Measurements from ENCODE around the gene EXOSC5. TPM values are rescaled to one million over a fixed set of nuclear protein-coding genes. Genes with fewer than 3 reads are reported as not detected.

EXOSC5 gene
- total and polyA plus RNA-seq, 9 of the 15 experiments (the other 6 are each of a cell fraction or from before 2014, with no cell fraction given), result 10.9 to 75.5 (median 37.8) TPM

DNA sequence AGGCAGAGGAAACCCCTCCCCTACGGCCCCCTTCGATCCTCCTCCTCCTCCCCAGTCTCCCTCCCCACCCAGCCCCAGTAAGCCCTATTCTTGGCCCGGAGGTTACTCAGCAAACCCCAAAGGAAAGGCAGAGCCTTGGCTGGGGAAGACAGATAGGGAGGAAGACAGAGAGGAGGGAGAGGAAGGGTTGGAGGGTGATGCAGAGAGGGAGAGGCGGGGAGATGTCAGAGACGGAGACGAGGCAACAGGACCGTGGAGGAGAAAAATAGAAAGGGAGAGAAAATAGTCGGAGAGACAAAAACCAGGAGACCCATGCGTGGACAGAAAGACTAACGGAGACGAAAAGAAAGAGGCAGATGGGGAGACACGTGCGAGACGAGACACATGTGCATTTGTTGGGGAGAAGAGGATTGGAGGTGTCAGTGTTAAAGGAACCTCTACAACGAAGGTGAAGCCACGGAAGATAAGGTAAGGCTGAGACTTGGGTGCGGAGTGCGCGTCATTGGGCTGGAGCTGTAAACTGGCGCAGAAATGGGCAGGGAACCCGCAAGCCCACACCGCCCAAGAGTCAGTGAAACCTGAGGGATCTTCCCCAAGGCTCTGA, 46.3 kb downstream of the EXOSC5 start (continued):
- TF ChIP-seq, protein P1, sequence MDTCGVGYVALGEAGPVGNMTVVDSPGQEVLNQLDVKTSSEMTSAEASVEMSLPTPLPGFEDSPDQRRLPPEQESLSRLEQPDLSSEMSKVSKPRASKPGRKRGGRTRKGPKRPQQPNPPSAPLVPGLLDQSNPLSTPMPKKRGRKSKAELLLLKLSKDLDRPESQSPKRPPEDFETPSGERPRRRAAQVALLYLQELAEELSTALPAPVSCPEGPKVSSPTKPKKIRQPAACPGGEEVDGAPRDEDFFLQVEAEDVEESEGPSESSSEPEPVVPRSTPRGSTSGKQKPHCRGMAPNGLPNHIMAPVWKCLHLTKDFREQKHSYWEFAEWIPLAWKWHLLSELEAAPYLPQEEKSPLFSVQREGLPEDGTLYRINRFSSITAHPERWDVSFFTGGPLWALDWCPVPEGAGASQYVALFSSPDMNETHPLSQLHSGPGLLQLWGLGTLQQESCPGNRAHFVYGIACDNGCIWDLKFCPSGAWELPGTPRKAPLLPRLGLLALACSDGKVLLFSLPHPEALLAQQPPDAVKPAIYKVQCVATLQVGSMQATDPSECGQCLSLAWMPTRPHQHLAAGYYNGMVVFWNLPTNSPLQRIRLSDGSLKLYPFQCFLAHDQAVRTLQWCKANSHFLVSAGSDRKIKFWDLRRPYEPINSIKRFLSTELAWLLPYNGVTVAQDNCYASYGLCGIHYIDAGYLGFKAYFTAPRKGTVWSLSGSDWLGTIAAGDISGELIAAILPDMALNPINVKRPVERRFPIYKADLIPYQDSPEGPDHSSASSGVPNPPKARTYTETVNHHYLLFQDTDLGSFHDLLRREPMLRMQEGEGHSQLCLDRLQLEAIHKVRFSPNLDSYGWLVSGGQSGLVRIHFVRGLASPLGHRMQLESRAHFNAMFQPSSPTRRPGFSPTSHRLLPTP (IDR thresholded peaks at IDR 0.05; ENCODE audit: borderline replicate concordance, extremely low read depth, insufficient read length), result no peak
- TF ChIP-seq, protein P2, sequence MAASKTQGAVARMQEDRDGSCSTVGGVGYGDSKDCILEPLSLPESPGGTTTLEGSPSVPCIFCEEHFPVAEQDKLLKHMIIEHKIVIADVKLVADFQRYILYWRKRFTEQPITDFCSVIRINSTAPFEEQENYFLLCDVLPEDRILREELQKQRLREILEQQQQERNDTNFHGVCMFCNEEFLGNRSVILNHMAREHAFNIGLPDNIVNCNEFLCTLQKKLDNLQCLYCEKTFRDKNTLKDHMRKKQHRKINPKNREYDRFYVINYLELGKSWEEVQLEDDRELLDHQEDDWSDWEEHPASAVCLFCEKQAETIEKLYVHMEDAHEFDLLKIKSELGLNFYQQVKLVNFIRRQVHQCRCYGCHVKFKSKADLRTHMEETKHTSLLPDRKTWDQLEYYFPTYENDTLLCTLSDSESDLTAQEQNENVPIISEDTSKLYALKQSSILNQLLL (CRISPR knock-in tag; IDR thresholded peaks at IDR 0.05; ENCODE audit: borderline replicate concordance), result no peak
- TF ChIP-seq CBX3 (IDR thresholded peaks at IDR 0.05; ENCODE audit: borderline replicate concordance in 1 of 2, low read length in 2 of 2) (peak in 1 of 2 experiments; percentile 13; a peak in 1 of 3 replicates), MAFF (IDR thresholded peaks at IDR 0.05; ENCODE audit: low read length) (no peak), SP1 (CRISPR knock-in tag; IDR thresholded peaks at IDR 0.05) (peak; percentile 62; the same call in 1 of the 2 replicates), EGR1 (conservative IDR thresholded peaks at IDR 0.05) (no peak), CHD1 (IDR thresholded peaks at IDR 0.05; ENCODE audit: low read length) (peak; percentile 92), TEAD2 (tag; IDR thresholded peaks at IDR 0.05) (no peak), ZNF77 (CRISPR knock-in tag; IDR thresholded peaks at IDR 0.05) (no peak), SMARCA4 (IDR thresholded peaks at IDR 0.05) (peak; percentile 77), SNRNP70 (optimal IDR thresholded peaks at IDR 0.05; ENCODE audit: low read depth, low read length) (no peak), HNRNPUL1 (IDR thresholded peaks at IDR 0.05; ENCODE audit: low read length) (no peak), PTRF (tag; IDR thresholded peaks at IDR 0.05) (no peak), GTF2A2 (tag; IDR thresholded peaks at IDR 0.05) (no peak), TCFL5 (CRISPR knock-in tag; conservative IDR thresholded peaks at IDR 0.05) (no peak), FIP1L1 (IDR thresholded peaks at IDR 0.05; ENCODE audit: low read depth, low read length, poor library complexity, severe bottlenecking) (no peak), KLF10 (CRISPR knock-in tag; IDR thresholded peaks at IDR 0.05) (no peak), RBM17 (IDR thresholded peaks at IDR 0.05; ENCODE audit: borderline replicate concordance, low read depth, low read length) (no peak), FOS (IDR thresholded peaks at IDR 0.05; ENCODE audit: extremely low read depth, insufficient read length) (no peak)
- TF ChIP-seq, protein P3, sequence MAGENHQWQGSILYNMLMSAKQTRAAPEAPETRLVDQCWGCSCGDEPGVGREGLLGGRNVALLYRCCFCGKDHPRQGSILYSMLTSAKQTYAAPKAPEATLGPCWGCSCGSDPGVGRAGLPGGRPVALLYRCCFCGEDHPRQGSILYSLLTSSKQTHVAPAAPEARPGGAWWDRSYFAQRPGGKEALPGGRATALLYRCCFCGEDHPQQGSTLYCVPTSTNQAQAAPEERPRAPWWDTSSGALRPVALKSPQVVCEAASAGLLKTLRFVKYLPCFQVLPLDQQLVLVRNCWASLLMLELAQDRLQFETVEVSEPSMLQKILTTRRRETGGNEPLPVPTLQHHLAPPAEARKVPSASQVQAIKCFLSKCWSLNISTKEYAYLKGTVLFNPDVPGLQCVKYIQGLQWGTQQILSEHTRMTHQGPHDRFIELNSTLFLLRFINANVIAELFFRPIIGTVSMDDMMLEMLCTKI (IDR thresholded peaks at IDR 0.05; ENCODE audit: partially characterized antibody), result no peak
- TF ChIP-seq, protein P4, sequence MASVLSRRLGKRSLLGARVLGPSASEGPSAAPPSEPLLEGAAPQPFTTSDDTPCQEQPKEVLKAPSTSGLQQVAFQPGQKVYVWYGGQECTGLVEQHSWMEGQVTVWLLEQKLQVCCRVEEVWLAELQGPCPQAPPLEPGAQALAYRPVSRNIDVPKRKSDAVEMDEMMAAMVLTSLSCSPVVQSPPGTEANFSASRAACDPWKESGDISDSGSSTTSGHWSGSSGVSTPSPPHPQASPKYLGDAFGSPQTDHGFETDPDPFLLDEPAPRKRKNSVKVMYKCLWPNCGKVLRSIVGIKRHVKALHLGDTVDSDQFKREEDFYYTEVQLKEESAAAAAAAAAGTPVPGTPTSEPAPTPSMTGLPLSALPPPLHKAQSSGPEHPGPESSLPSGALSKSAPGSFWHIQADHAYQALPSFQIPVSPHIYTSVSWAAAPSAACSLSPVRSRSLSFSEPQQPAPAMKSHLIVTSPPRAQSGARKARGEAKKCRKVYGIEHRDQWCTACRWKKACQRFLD (CRISPR knock-in tag; IDR thresholded peaks at IDR 0.05), result no peak
